ENCODE measurements around the gene SERPINB5.

SERPINB5 gene

DNA sequence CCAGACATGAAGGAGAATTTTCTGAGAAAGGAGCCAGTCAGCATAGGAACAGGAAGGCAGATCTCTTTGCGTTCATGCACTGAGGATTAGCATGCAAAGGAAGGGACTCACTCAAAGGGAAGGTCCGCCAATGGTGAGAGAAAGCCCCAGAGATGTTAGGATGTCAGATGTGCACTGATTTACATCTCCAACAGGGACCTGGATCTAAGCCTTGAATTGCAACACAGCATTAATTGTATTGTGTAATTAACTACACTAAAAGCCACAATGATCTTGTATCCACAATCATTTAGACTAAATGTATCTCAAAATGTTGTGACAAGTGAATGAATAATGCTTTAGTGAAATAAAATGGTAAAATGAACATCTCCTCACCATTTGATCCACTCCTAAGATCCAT lies 4.2 kb downstream of the SERPINB5 start:
- no peak for DNase-seq (ENCODE audit: insufficient read length, low spot score)
- no peak for FAIRE-seq

DNA sequence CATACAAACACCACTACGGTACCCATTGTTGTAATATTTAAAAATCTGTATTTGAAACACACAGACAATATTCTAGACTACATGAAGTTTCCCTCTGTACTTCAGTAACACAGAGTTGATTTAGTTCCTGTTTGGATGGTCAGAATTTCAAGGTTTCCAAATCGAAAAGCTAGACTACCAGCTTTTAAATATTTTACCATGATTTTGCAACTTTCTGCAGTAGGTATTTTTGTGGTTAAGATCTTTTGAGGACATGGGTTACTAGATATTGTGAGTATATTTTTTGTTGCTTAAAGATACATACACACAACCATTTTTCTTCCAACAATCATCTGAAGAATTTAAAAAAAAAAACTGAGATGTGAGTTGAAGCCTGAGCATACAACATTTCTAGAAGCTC lies 10.9 kb downstream of the SERPINB5 start:
- no peak for DNase-seq (ENCODE audit: insufficient read length, low spot score)
- TF ChIP-seq POLR2AphosphoS5 (IDR thresholded peaks at IDR 0.05; ENCODE audit: low read depth, low read length) (no peak), POU2F2 (IDR thresholded peaks at IDR 0.05; ENCODE audit: low read depth, low read length) (no peak), TAF1 (IDR thresholded peaks at IDR 0.05; ENCODE audit: low read depth, low read length) (no peak), PAX5 (IDR thresholded peaks at IDR 0.05; ENCODE audit: insufficient read depth, low read length, severe bottlenecking) (no peak), SPI1 (IDR thresholded peaks at IDR 0.05; ENCODE audit: low read depth, low read length) (no peak), POLR2A (IDR thresholded peaks at IDR 0.05; ENCODE audit: low read depth, low read length) (no peak)
- FAIRE-seq = no peak

More for the DNA sequence above, 4.2 kb downstream of the SERPINB5 start:
- no peak for TF ChIP-seq SPI1 (IDR thresholded peaks at IDR 0.05; ENCODE audit: low read depth, low read length)
- no peak for TF ChIP-seq POU2F2 (IDR thresholded peaks at IDR 0.05; ENCODE audit: low read depth, low read length)
- no peak for TF ChIP-seq TAF1 (IDR thresholded peaks at IDR 0.05; ENCODE audit: low read depth, low read length)
- TF ChIP-seq PAX5 (IDR thresholded peaks at IDR 0.05; ENCODE audit: insufficient read depth, low read length, severe bottlenecking) = no peak
- TF ChIP-seq POLR2AphosphoS5 (IDR thresholded peaks at IDR 0.05; ENCODE audit: low read depth, low read length) = no peak
- TF ChIP-seq POLR2A (IDR thresholded peaks at IDR 0.05; ENCODE audit: low read depth, low read length) = no peak

- DNase-seq (ENCODE audit: insufficient read length, low spot score) = no peak
- TF ChIP-seq TAF1 (IDR thresholded peaks at IDR 0.05; ENCODE audit: low read depth, low read length) (no peak), SPI1 (IDR thresholded peaks at IDR 0.05; ENCODE audit: low read depth, low read length) (no peak), POLR2A (IDR thresholded peaks at IDR 0.05; ENCODE audit: low read depth, low read length) (no peak), PAX5 (IDR thresholded peaks at IDR 0.05; ENCODE audit: insufficient read depth, low read length, severe bottlenecking) (no peak), POU2F2 (IDR thresholded peaks at IDR 0.05; ENCODE audit: low read depth, low read length) (no peak), POLR2AphosphoS5 (IDR thresholded peaks at IDR 0.05; ENCODE audit: low read depth, low read length) (no peak)
- no peak for FAIRE-seq
These were observed 11.4 kb downstream of the SERPINB5 start for GRCh38 chr18:63488160-63488559.

- FAIRE-seq = no peak
- no peak for DNase-seq (ENCODE audit: insufficient read length, low spot score)
- TF ChIP-seq POU2F2 (IDR thresholded peaks at IDR 0.05; ENCODE audit: low read depth, low read length) (no peak), SPI1 (IDR thresholded peaks at IDR 0.05; ENCODE audit: low read depth, low read length) (no peak), POLR2AphosphoS5 (IDR thresholded peaks at IDR 0.05; ENCODE audit: low read depth, low read length) (no peak), POLR2A (IDR thresholded peaks at IDR 0.05; ENCODE audit: low read depth, low read length) (no peak), PAX5 (IDR thresholded peaks at IDR 0.05; ENCODE audit: insufficient read depth, low read length, severe bottlenecking) (no peak), TAF1 (IDR thresholded peaks at IDR 0.05; ENCODE audit: low read depth, low read length) (no peak)
These were observed 16.1 kb downstream of the SERPINB5 start for GRCh38 chr18:63492851-63493250.

- TF ChIP-seq TAF1 (IDR thresholded peaks at IDR 0.05; ENCODE audit: low read depth, low read length) = no peak
- TF ChIP-seq SPI1 (IDR thresholded peaks at IDR 0.05; ENCODE audit: low read depth, low read length) = no peak
- no peak for TF ChIP-seq POU2F2 (IDR thresholded peaks at IDR 0.05; ENCODE audit: low read depth, low read length)
- no peak for TF ChIP-seq POLR2A (IDR thresholded peaks at IDR 0.05; ENCODE audit: low read depth, low read length)
- no peak for TF ChIP-seq PAX5 (IDR thresholded peaks at IDR 0.05; ENCODE audit: insufficient read depth, low read length, severe bottlenecking)
- no peak for TF ChIP-seq POLR2AphosphoS5 (IDR thresholded peaks at IDR 0.05; ENCODE audit: low read depth, low read length)
- no peak for FAIRE-seq
These were observed 18.9 kb downstream of the SERPINB5 start for GRCh38 chr18:63495675-63496074.

DNA sequence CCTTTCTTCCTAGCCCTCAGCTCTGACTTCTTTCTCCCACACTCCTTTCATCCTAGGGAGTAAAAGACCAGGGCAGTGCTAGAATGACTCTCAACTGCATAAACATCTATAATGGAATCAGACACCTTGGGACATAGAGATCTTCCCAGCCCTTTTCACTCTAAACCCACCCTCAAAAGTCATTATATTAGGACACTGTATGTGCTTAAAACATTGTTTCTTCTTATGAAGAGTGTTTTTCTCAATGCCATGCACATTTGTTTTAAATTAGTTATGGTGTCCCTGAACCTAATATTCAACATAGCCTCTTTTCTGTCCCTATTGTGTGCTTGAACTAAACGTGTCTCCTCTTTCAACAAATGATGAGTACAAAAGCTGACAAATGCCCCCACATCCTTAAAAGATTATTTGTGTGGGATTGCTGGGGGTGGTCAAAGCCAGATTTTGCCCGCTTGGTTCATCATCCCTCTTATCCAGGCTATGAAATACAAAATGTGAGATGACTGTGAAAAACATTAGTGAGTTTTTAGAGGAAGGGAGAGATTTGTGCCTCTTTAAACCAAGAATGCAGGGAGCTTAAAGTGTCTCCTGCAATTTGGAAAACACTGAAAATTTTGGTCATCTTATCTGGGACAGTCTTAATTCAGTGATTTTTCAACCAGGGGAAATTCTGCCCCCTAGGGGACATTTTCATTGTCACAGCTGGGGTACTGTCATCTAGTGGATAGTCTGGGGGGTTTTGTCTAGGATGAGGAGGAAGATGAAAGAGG lies 29.0 kb downstream of the SERPINB5 start:
- FAIRE-seq (peak; percentile 20), DNase-seq (ENCODE audit: insufficient read length, low spot score) (no peak)

More at GRCh38 chr18:63495675-63496074, 18.9 kb downstream of the SERPINB5 start:
- DNase-seq (ENCODE audit: insufficient read length, low spot score) = no peak

DNA sequence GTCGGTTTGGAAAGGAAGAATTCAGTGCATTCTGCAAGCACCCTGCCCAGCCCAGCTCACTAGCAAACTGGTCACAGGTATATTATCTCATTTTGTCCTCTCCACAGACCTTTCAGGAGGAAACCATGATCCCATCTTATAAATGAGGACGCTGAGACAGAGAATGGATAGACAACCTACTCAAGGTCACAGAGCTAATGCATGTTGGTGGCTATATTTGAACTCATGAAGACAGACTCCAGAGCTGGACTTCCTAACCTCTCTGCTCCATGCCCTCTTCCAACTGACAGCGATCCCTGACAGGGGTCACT lies 29.5 kb downstream of the SERPINB5 start:
- TF ChIP-seq SPI1 (IDR thresholded peaks at IDR 0.05; ENCODE audit: low read depth, low read length) = no peak
- no peak for TF ChIP-seq POLR2A (IDR thresholded peaks at IDR 0.05; ENCODE audit: low read depth, low read length)
- no peak for TF ChIP-seq PAX5 (IDR thresholded peaks at IDR 0.05; ENCODE audit: insufficient read depth, low read length, severe bottlenecking)
- no peak for TF ChIP-seq POLR2AphosphoS5 (IDR thresholded peaks at IDR 0.05; ENCODE audit: low read depth, low read length)
- TF ChIP-seq POU2F2 (IDR thresholded peaks at IDR 0.05; ENCODE audit: low read depth, low read length) = no peak
- no peak for TF ChIP-seq TAF1 (IDR thresholded peaks at IDR 0.05; ENCODE audit: low read depth, low read length)
- DNase-seq (ENCODE audit: insufficient read length, low spot score) (no peak), FAIRE-seq (no peak)

More for the DNA sequence above, 29.0 kb downstream of the SERPINB5 start:
- TF ChIP-seq POU2F2 (IDR thresholded peaks at IDR 0.05; ENCODE audit: low read depth, low read length) (no peak), SPI1 (IDR thresholded peaks at IDR 0.05; ENCODE audit: low read depth, low read length) (no peak), POLR2A (IDR thresholded peaks at IDR 0.05; ENCODE audit: low read depth, low read length) (no peak), PAX5 (IDR thresholded peaks at IDR 0.05; ENCODE audit: insufficient read depth, low read length, severe bottlenecking) (no peak), POLR2AphosphoS5 (IDR thresholded peaks at IDR 0.05; ENCODE audit: low read depth, low read length) (no peak), TAF1 (IDR thresholded peaks at IDR 0.05; ENCODE audit: low read depth, low read length) (no peak)

DNA sequence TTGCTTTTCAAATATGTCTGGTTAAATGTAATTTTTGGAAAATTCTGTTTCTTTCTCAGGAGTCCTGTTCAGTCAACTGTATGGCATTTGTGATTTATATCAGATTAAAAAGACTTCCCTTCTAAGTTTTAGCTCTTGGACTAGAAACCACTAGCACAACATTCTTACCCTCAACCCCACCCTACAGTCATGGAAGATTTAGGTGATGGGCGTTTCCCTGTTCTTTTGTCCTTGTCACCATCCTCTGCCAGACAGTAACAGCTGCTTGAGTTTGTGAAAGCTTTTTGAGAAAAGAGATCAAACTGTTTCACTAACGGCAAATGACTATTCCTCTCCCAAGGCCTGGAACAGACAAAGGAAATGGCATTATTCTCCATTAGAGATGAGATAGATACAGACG lies 31.8 kb downstream of the SERPINB5 start:
- TF ChIP-seq PAX5 (IDR thresholded peaks at IDR 0.05; ENCODE audit: insufficient read depth, low read length, severe bottlenecking) (no peak), TAF1 (IDR thresholded peaks at IDR 0.05; ENCODE audit: low read depth, low read length) (no peak), SPI1 (IDR thresholded peaks at IDR 0.05; ENCODE audit: low read depth, low read length) (no peak), POLR2AphosphoS5 (IDR thresholded peaks at IDR 0.05; ENCODE audit: low read depth, low read length) (no peak), POLR2A (IDR thresholded peaks at IDR 0.05; ENCODE audit: low read depth, low read length) (no peak), POU2F2 (IDR thresholded peaks at IDR 0.05; ENCODE audit: low read depth, low read length) (no peak)
- DNase-seq (ENCODE audit: insufficient read length, low spot score) = no peak
- FAIRE-seq = no peak

GRCh38 chr18:63511285-63511684 lies 34.5 kb downstream of the SERPINB5 start:
- no peak for DNase-seq (ENCODE audit: insufficient read length, low spot score)
- peak; percentile 38 for FAIRE-seq
- TF ChIP-seq PAX5 (IDR thresholded peaks at IDR 0.05; ENCODE audit: insufficient read depth, low read length, severe bottlenecking) = no peak
- no peak for TF ChIP-seq SPI1 (IDR thresholded peaks at IDR 0.05; ENCODE audit: low read depth, low read length)
- TF ChIP-seq POU2F2 (IDR thresholded peaks at IDR 0.05; ENCODE audit: low read depth, low read length) = no peak
- no peak for TF ChIP-seq POLR2A (IDR thresholded peaks at IDR 0.05; ENCODE audit: low read depth, low read length)
- TF ChIP-seq POLR2AphosphoS5 (IDR thresholded peaks at IDR 0.05; ENCODE audit: low read depth, low read length) = no peak
- no peak for TF ChIP-seq TAF1 (IDR thresholded peaks at IDR 0.05; ENCODE audit: low read depth, low read length)

Data from GM12891 (cell line).